Tibial nerve (tissue), 4 donors: ENCODE data around the gene SLC51B. TPM values are rescaled to one million over a fixed set of nuclear protein-coding genes. Genes with fewer than 3 reads are reported as not detected.
A peak's percentile ranks its signal among the peaks of the same experiment; 100 is the strongest.
"Not testable (repeated sequence)": the region's sequence is repeated elsewhere in the genome, so short reads cannot be mapped to it uniquely, and the experiment has no call there.

Experiments used
- DNase-seq, 2 donors: peaks; one replicate each; pipeline ENCODE4 v3.0.0-alpha.2; 2019; ENCODE audit warnings: low spot score in 2 of 2
- H3K27ac ChIP-seq, 4 donors: fragments of 200-600 bp; sonication (generic) in 3 of 4; one replicate each; pipeline ENCODE4 v1.5.1; 2017 to 2019; ENCODE audit warnings: mild to moderate bottlenecking in 1 of 4
- H3K27me3 ChIP-seq, 2 donors: fragments of 200-600 bp; sonication (generic) in 1 of 2; one replicate each; pipeline versions ENCODE4 v1.5.1 to v1.6.0; 2017 to 2019
- H3K36me3 ChIP-seq, 3 donors: fragments of 200-600 bp; sonication (generic); one replicate each; pipeline ENCODE4 v1.5.1; 2018 to 2019
- H3K4me1 ChIP-seq, 4 donors: fragments of 200-600 bp; sonication (generic) in 3 of 4; one replicate each; pipeline ENCODE4 v1.5.1; 2017 to 2019
- H3K4me3 ChIP-seq, 4 donors: fragments of 200-600 bp; sonication (generic) in 3 of 4; one replicate each; pipeline ENCODE4 v1.5.1; 2017 to 2019; ENCODE audit warnings: mild to moderate bottlenecking in 1 of 4, moderate library complexity in 1 of 4
- H3K9me3 ChIP-seq, 4 donors: fragments of 200-600 bp; sonication (generic) in 3 of 4; one replicate each; pipeline ENCODE4 v1.5.1; 2017 to 2019
- CTCF ChIP-seq, 5 experiments: fragments of 200-600 bp in 3 of 5; fragments of 450-650 bp in 2 of 5; sonication (generic) in 3 of 5; IDR thresholded peaks; one replicate each; pipeline ENCODE4 v1.5.1; 2016 to 2019; ENCODE audit warnings: antibody characterized with exemption in 5 of 5, mild to moderate bottlenecking in 3 of 5, moderate library complexity in 2 of 5
- EP300 ChIP-seq, 2 donors: sonication (generic); formaldehyde crosslinking; IDR thresholded peaks; one replicate each; pipeline ENCODE4 v1.6.1; 2017; ENCODE audit warnings: antibody characterized with exemption in 2 of 2, mild to moderate bottlenecking in 1 of 2
- POLR2A ChIP-seq, 2 donors: fragments of 450-650 bp; IDR thresholded peaks; one replicate each; pipeline ENCODE4 v1.6.1; 2017; ENCODE audit warnings: antibody characterized with exemption in 2 of 2, mild to moderate bottlenecking in 2 of 2, moderate library complexity in 2 of 2
- WGBS, 2 donors: methylation state at CpG; one replicate each; pipeline ENCODE4 v1.1.5; 2018; 5-methylcytosine and 5-hydroxymethylcytosine counted together
- total RNA-seq, 4 donors: library from RNA; depleted of rRNA; stranded (reverse); fragments of >200 nt; gene quantifications; one replicate each; pipeline ENCODE4 v1.1.0, GENCODE V29; 2016

Gene SLC51B
- total RNA-seq, 4 donors from 2014 or later = 2.7 TPM; not detected in 3

GRCh38 chr15:65040461-65040860 is 4.7 kb upstream of the SLC51B start:
- no peaks in the 10 kb centered on the region for H3K36me3 ChIP-seq
- no peak overlapping the region for H3K4me3 ChIP-seq
- 89 to 91% methylated on average over 6 of the region's 6 CpGs for WGBS, 2 donors
- TF ChIP-seq EP300 (IDR thresholded peaks at IDR 0.05) (no peak), CTCF (IDR thresholded peaks at IDR 0.05) (no peak), POLR2A (IDR thresholded peaks at IDR 0.05) (no peak)
- no peak for DNase-seq
- no peaks in the 10 kb centered on the region for H3K27me3 ChIP-seq
- peaks cover 0 to 19% (median 0%) of the 10 kb centered on the region in 4 donors for H3K4me1 ChIP-seq
- no peaks in the 10 kb centered on the region for H3K9me3 ChIP-seq
- no peak overlapping the region for H3K27ac ChIP-seq

DNA sequence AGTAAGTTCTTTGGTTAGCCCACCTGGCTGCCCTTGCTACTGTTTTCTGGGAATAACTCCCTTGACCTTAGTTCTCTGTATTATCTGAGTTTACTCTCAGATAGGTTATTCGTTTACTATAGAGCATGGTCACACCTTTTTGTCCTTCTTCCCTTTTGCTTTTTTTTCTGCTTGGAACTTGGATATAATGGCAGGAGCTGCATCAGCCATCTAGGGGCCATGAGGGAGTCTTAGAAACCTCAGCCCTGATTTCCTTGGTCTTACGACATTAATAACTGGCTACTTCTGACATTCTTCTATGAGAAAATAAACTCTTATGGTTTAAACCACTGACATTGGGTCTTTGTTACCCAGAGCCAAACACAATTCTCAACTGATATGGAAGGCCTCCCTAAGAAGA is 3.4 kb upstream of the SLC51B start:
- DNase-seq = no peak
- Histone ChIP-seq H3K4me1 (peaks cover 0 to 26% (median 0%) of the 10 kb centered on the region in 4 donors), H3K4me3 (no peak overlapping the region), H3K36me3 (no peaks in the 10 kb centered on the region), H3K9me3 (no peaks in the 10 kb centered on the region), H3K27ac (no peak overlapping the region), H3K27me3 (no peaks in the 10 kb centered on the region)
- 90 to 94% methylated on average over 2 of the region's 2 CpGs for whole genome bisulfite sequencing, 2 donors
- TF ChIP-seq EP300 (IDR thresholded peaks at IDR 0.05) = no peak
- TF ChIP-seq POLR2A (IDR thresholded peaks at IDR 0.05) = no peak
- no peak for TF ChIP-seq CTCF (IDR thresholded peaks at IDR 0.05)

- no peak overlapping the region for H3K4me3 ChIP-seq
- peaks cover 0 to 26% (median 0%) of the 10 kb centered on the region in 4 donors for H3K4me1 ChIP-seq
- no peaks in the 10 kb centered on the region for H3K27me3 ChIP-seq
- no peaks in the 10 kb centered on the region for H3K36me3 ChIP-seq
- no peaks in the 10 kb centered on the region for H3K9me3 ChIP-seq
- TF ChIP-seq EP300 (IDR thresholded peaks at IDR 0.05) (no peak), CTCF (IDR thresholded peaks at IDR 0.05) (no peak), POLR2A (IDR thresholded peaks at IDR 0.05) (no peak)
- H3K27ac ChIP-seq = peak overlapping the region in 2 of 4 donors; percentile 34 to 58
- DNase-seq = no peak
- 23 to 45% methylated on average over 4 of the region's 4 CpGs for WGBS, 2 donors
These were observed 2.3 kb upstream of the SLC51B start for GRCh38 chr15:65042776-65043327.

GRCh38 chr15:65044218-65044617 is 969 bp upstream of the SLC51B start:
- not testable (repeated sequence) for H3K36me3 ChIP-seq

DNA sequence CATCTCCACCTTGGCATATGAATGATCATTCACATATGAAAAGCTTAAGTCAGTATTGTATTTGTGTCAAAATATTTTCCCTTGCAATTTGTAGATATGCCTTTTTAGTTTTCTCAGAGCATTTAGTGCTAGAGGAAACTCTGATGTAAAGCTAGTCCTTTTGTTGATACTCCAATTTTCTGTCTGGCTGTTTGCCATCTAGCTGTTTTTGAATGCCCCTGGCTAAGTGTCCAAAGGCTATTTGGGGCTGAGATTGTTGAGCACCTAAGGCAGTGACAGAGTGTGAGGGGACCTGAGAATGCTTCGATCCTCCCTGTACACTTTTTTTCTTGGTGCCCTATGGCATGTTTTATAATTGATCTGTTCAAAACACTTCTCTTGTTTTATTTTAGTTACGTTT is 3.1 kb downstream of the SLC51B start:
- Histone ChIP-seq H3K27me3 (no peaks in the 10 kb centered on the region), H3K4me3 (no peak overlapping the region), H3K9me3 (no peaks in the 10 kb centered on the region), H3K36me3 (peaks cover 0 to 9% (median 0%) of the 10 kb centered on the region in 3 donors), H3K4me1 (peaks cover 0 to 37% (median 9%) of the 10 kb centered on the region in 4 donors), H3K27ac (no peak overlapping the region)
- WGBS, 2 donors = 73 to 80% methylated on average over 2 of the region's 2 CpGs
- DNase-seq = no peak
- no peak for TF ChIP-seq CTCF (IDR thresholded peaks at IDR 0.05)
- no peak for TF ChIP-seq POLR2A (IDR thresholded peaks at IDR 0.05)
- no peak for TF ChIP-seq EP300 (IDR thresholded peaks at IDR 0.05)

More at GRCh38 chr15:65044218-65044617, 969 bp upstream of the SLC51B start:
- H3K4me3 ChIP-seq, DNase-seq, H3K9me3 ChIP-seq, H3K27me3 ChIP-seq: not testable (repeated sequence)
- Histone ChIP-seq H3K4me1 (peaks cover 0 to 30% (median under 1%) of the 10 kb centered on the region in 4 donors), H3K27ac (peak overlapping the region in 1 of 4 donors; percentile 58)
- WGBS, 2 donors = 54 to 57% methylated on average over 5 of the region's 5 CpGs
